Measurements from ENCODE around the gene TIMMDC1. TPM values are rescaled to one million over a fixed set of nuclear protein-coding genes. Genes with fewer than 3 reads are reported as not detected.

TIMMDC1 gene
- total RNA-seq, 1 donor from 2014 or later, result 117 TPM

GRCh38 chr3:119571230-119571629 lies 72.9 kb downstream of the TIMMDC1 start:
- H3K4me1 Mint-ChIP-seq, result peaks cover 8% of the 10 kb centered on the region

DNA sequence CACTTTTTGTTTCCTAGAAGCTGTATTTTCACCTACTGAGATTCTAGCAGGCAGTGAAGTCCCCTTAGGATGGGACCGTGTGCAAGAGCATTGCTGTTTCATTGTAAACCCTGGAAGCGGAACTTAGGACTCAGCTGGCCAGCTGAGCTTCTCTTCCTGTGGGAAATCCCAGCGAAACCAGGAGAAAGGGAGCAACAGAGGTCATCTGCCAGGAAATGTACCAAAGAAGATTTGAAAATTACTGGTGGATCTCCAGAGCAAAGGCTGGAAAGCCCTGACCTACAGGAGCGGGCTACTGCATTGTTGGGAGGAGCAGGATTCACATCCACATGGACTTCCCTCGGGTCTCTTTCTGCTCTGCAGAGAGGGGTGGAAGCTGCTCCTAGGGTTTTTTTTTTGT lies 73.3 kb downstream of the TIMMDC1 start:
- intact Hi-C loops (cut with micrococcal nuclease), result no loop called here
- peaks cover 7% of the 10 kb centered on the region for H3K4me1 Mint-ChIP-seq
- no peak for DNase-seq
- peaks cover 8% of the 10 kb centered on the region for H3K27me3 Mint-ChIP-seq
- H3K4me3 Mint-ChIP-seq, result no peak overlapping the region
- no peaks in the 10 kb centered on the region for H3K36me3 Mint-ChIP-seq (ENCODE audit: low read depth)
- no peak overlapping the region for H3K27ac Mint-ChIP-seq
- peaks cover 4% of the 10 kb centered on the region for H3K9me3 Mint-ChIP-seq

More at GRCh38 chr3:119571230-119571629, 72.9 kb downstream of the TIMMDC1 start:
- Mint-ChIP-seq H3K9me3 (peaks cover 6% of the 10 kb centered on the region), H3K4me3 (no peak overlapping the region), H3K27me3 (peaks cover 8% of the 10 kb centered on the region), H3K27ac (no peak overlapping the region), H3K36me3 (ENCODE audit: low read depth) (no peaks in the 10 kb centered on the region)
- DNase-seq, result no peak
- intact Hi-C loops (cut with micrococcal nuclease), result no loop called here

Other genes starting within 250 kb of the TIMMDC1 start
- gene ARHGAP31, start 204.2 kb upstream of the TIMMDC1 start, total RNA-seq, result 9.5 and 11.0 TPM in 2 replicates
- 44.0 and 52.2 TPM in 2 replicates for gene TMEM39A, start 34.9 kb upstream of the TIMMDC1 start, total RNA-seq
- gene POGLUT1, start 29.6 kb upstream of the TIMMDC1 start, total RNA-seq, result 23.9 and 25.6 TPM in 2 replicates
- gene CD80, start 61.1 kb downstream of the TIMMDC1 start, total RNA-seq, result 12.5 and 13.0 TPM in 2 replicates
- gene ADPRH, start 80.9 kb downstream of the TIMMDC1 start, total RNA-seq, result 3.6 and 4.2 TPM in 2 replicates
- gene PLA1A, start 99.3 kb downstream of the TIMMDC1 start, total RNA-seq, result 0.26 and 0.31 TPM in 2 replicates
- 0.63 and 0.66 TPM in 2 replicates for gene POPDC2, start 162.0 kb downstream of the TIMMDC1 start, total RNA-seq
- gene COX17, start 178.9 kb downstream of the TIMMDC1 start, total RNA-seq, result 61.0 and 70.0 TPM in 2 replicates
- 0.26 TPM in 1 of 2 replicates, not detected in the other for gene CFAP91, start 204.5 kb downstream of the TIMMDC1 start, total RNA-seq